AG09319 (cell line): Measurements from ENCODE around the gene ZNF629.

Experiments used
- DNase-seq: peaks from one replicate; pipeline ENCODE4 v3.0.0-alpha.2; 2010; ENCODE audit warnings: low read depth; ENCODE audit errors: extremely low read depth
- TF ChIP-seq, protein P1 (sequence below): IDR thresholded peaks from 2 replicates; pipeline ENCODE4 v1.5.1; 2011; ENCODE audit warnings: low read depth, mild to moderate bottlenecking, inconsistent platforms, low read length, moderate library complexity

The ZNF629 gene

DNA sequence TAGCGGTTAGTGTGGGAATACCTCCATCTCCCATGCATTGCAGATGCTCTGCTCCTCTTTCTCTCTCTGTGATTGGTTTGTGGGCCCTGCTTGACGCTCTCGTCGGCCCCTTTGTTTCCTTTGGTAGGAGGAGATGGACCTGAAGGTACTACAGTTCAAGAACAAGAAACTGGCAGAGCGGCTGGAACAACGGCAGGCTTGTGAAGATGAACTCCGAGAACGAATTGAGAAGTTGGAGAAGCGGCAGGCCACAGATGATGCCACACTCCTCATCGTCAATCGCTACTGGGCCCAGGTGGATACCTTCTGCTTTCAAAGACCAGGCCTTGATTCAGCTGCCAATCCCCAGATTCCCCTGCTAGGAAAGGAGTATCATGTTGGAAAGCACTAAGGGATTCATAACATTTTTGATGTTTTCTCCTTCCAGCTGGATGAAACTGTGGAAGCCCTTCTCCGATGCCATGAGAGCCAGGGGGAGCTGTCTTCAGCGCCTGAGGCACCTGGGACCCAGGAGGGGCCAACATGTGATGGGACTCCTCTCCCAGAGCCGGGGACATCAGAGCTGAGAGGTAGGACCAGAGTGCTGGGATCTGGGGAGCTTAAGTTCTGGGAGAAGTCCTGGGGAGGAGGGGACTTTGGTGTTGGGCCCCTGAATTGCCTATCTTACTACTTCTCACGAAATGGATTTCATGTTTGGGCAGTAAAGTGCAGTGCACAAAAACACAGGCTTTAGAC is 23.8 kb downstream of the ZNF629 start:
- DNase-seq, result no peak

DNA sequence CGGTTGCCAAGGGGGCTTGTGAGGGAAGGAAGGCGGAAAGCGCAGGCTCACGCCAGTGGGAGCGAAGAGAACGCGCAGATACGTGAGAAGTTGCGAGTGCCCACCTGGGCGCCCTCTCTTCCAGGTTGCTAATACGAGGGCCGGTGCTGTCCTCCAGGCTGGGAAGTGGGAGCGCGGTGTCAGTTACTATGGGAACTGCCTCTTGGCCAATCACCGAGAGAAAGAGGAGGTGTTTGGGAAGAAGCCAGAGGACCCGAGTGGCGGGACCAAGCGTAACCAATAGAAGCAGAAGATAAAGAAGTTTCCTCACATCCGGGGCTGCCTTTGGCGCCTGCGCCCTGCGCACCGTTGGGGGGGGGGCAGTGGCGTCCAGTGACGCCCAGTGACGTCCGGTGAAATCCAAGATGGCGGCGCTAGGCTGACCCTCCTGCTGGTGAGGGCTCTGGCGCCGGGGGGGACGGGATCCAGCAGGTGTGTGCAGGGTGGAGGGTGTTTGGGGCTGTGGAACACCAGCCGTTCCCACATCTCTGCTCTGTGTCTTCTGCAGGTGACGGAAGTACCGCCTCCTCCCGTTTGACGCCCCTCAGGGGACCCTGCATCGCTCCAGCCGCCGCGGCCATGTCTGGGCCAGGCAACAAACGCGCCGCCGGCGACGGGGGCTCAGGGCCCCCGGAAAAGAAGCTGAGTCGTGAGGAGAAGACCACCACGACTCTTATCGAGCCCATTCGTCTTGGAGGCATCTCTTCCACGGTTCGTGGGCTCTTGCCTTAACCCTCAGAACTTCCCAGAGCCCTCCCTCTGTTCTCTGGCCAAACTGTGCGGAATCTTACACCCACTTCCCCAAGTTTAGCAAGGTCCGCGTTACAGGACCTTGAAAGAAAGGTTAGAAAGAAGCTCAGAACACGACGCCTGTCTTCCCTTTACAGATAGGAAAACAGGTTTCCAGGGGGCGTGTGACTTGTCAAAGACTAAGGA is 24.8 kb downstream of the ZNF629 start, which contains the start of the genes CFAP119 and RNF40:
CFAP119 (minus strand) TSS at position 135 of the 975 bp plus-strand sequence. CDS start 314 bp downstream, outside the sequence.
RNF40 (plus strand) TSS at position 395 of the 975 bp plus-strand sequence; CDS start at position 619, 224 bp downstream.
- TF ChIP-seq, protein P1, sequence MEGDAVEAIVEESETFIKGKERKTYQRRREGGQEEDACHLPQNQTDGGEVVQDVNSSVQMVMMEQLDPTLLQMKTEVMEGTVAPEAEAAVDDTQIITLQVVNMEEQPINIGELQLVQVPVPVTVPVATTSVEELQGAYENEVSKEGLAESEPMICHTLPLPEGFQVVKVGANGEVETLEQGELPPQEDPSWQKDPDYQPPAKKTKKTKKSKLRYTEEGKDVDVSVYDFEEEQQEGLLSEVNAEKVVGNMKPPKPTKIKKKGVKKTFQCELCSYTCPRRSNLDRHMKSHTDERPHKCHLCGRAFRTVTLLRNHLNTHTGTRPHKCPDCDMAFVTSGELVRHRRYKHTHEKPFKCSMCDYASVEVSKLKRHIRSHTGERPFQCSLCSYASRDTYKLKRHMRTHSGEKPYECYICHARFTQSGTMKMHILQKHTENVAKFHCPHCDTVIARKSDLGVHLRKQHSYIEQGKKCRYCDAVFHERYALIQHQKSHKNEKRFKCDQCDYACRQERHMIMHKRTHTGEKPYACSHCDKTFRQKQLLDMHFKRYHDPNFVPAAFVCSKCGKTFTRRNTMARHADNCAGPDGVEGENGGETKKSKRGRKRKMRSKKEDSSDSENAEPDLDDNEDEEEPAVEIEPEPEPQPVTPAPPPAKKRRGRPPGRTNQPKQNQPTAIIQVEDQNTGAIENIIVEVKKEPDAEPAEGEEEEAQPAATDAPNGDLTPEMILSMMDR, result no peak
- peak; percentile 94 for DNase-seq

More for the DNA sequence above, 23.8 kb downstream of the ZNF629 start:
- TF ChIP-seq, protein P1, result no peak

DNA sequence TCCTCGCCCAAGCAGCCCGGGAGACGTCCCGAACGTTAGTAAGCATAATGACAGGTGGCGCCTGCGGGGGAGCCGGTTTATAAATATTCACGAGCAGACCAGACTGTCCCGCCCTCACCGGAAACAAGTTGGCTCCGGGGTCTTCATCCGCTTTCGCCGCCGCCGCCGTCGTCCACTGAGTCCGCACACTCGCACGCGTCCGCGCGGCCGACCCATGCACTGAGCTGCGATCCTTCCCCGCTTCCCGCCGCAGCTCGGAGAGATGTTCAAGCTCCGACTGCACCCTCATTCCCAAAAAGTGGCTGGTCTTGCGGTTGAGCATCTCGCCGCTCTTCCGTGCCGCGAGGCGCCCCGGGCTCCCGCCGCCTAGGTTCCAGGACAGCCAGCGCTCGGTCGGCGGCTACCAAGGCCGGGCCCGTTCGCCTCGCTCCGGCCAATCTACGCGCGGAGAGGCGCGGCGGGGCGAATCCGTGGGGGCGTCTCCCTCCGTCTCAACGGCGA is 25.5 kb downstream of the ZNF629 start:
- TF ChIP-seq, protein P1, result no peak

DNA sequence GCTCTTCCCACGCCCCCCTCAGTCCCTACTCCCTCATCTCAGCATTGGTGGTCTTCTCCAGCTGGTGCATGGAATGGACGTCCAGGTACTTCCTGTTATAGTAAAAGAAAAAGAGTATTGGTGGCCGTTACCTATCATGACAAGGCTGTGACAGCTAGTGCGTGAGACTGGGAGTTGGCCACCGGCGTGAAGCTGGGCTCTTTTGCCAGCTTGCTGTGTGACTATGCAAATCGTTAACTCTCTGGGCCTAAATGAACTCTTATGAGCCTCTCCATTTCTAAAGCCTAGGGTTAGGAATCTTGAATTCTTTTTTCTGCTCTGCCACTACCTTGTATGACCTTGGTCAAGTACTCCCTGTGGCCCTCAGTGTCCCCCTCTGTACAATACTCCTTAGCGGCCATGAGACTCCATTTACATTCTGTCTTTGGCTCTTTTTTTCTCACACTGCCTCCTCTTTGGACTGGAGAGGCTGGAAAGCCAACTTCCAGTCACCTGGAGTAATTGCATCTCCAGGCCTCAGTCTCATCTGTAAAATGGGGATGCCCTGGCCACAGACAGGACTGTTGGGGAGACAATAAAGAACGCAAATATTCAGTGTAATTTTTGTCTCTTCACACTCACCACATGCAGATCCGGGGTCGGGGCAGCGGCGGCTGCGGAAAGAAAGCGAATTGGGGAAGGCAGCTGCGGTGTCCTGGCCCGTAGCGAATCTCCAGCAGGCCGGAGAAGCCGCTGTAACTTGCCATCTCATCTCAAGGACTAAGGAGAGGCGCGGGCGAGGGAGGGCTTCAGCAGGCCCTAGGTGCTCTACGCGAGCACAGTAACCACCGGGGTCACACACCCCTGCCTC is 26.2 kb downstream of the ZNF629 start:
- TF ChIP-seq, protein P1, result no peak
- DNase-seq, result no peak

More for the DNA sequence above, 25.5 kb downstream of the ZNF629 start:
- no peak for DNase-seq

DNA sequence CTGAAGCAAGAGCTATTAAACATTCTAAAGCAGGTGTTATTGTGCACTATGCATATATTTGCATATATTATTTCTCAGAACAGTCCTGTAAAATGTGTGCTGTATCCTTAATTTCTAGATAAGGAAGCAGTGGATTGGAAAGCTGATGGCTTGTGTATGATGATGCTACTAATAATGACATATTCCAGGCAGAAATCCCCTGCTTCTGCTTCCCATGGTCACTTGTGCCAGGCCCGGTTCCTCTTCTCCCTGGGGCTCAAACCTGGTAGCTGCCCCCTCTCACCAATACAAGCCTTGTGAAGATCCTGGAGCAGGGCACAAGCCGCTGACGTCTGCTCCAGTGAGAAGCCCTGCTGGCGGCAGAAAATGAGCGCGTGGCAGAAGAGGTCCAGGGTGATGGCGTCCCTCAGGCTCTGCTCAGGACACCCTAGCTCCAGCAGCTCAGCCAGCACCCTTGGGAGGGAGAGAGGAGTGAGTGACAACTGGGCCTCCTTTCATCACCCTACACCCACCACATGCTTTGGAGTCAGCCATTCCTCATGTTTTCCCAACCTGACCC is 26.9 kb downstream of the ZNF629 start:
- TF ChIP-seq, protein P1, result no peak
- no peak for DNase-seq

DNA sequence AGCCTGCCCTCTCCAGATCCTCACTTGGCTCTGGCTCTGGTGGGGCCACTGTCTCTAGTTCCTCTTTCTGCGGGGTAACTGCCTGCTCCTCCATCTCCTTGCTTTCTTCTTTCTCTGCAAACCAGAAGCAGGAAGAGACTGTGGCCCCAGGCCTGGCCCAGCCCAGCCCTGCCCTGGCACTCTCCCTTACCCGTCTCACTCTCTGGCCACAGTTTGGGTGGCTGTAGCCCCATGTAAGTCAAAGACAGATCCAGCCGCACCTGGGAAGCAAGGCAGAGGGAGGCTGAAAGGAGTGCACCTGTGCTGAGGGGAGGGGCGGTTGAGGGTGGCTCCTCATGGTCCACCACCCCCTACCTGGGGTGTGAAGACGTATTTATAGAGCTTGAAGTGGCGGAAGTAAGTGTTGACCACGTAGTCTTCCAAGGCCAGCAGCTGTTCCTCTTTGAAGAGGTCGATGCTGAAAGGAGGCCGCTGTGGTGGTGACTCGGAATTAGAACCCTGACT is 28.0 kb downstream of the ZNF629 start:
- TF ChIP-seq, protein P1, result no peak
- DNase-seq, result no peak
